Naive thymus-derived CD4-positive, alpha-beta T cell (primary cell): ENCODE measurements around the gene HS2ST1. TPM values are rescaled to one million over a fixed set of nuclear protein-coding genes. Genes with fewer than 3 reads are reported as not detected.

ENCODE experiments used
- ATAC-seq: fragments of 150-1000 bp; cut with Tn5 transposase; 2 replicates; pipeline ENCODE4 v1.10.0; 2021; ENCODE audit warnings: mild to moderate bottlenecking, moderate library complexity
- CTCF ChIA-PET: fragments of 350-600 bp; sonication (Branson Sonifier 250); formaldehyde crosslinking; loops from one replicate; lab custom pipeline; 2021; ENCODE audit warnings: antibody characterized with exemption; lab: Charles Lee
- POLR2A ChIA-PET: fragments of 350-600 bp; sonication (Branson Sonifier 250); formaldehyde crosslinking; loops from one replicate; lab custom pipeline; 2021; ENCODE audit warnings: antibody characterized with exemption, inconsistent platforms; lab: Charles Lee
- DNase-seq, 9 donors: peaks; one replicate each; pipeline versions ENCODE4 v3.0.0 to v3.0.0-alpha.2; 2020 to 2022; ENCODE audit warnings: mixed read lengths in 1 of 9
- H3K27ac ChIP-seq: one replicate; pipeline ENCODE4 v1.7.0; 2013; ENCODE audit warnings: mild to moderate bottlenecking, low read depth, low read length, moderate library complexity
- H3K27me3 ChIP-seq, 2 donors: one replicate each; pipeline ENCODE4 v1.7.0; 2013; ENCODE audit warnings: low read length in 2 of 2, mild to moderate bottlenecking in 2 of 2, moderate library complexity in 2 of 2; ENCODE audit not compliant: control insufficient read depth in 2 of 2, insufficient read depth in 2 of 2
- H3K36me3 ChIP-seq, 3 experiments: 1 replicate in 2 of 3; 2 replicates in 1 of 3; pipeline ENCODE4 v1.7.0; 2013; ENCODE audit warnings: low read length in 3 of 3, mild to moderate bottlenecking in 3 of 3, moderate library complexity in 1 of 3; ENCODE audit not compliant: insufficient read depth in 3 of 3, control insufficient read depth in 2 of 3
- H3K4me1 ChIP-seq, 2 donors: one replicate each; pipeline ENCODE4 v1.7.0; 2013; ENCODE audit warnings: low read length in 2 of 2, mild to moderate bottlenecking in 2 of 2, moderate library complexity in 1 of 2; ENCODE audit not compliant: control insufficient read depth in 2 of 2, insufficient read depth in 2 of 2
- H3K4me3 ChIP-seq: 2 replicates; pipeline ENCODE4 v1.7.0; 2013; ENCODE audit warnings: mild to moderate bottlenecking, low read length
- H3K9me3 ChIP-seq, 3 experiments: 1 replicate in 2 of 3; 2 replicates in 1 of 3; pipeline ENCODE4 v1.7.0; 2013; ENCODE audit warnings: low read length in 3 of 3; ENCODE audit not compliant: control insufficient read depth in 2 of 3
- H3K27ac Mint-ChIP-seq, 9 donors: one replicate each; pipeline ENCODE4 v1.8.0; 2020 to 2022; ENCODE audit warnings: mixed read lengths in 9 of 9, mild to moderate bottlenecking in 8 of 9, moderate library complexity in 5 of 9, inconsistent platforms in 2 of 9
- H3K27me3 Mint-ChIP-seq, 5 donors: one replicate each; pipeline ENCODE4 v1.8.0; 2021 to 2022; ENCODE audit warnings: mixed read lengths in 5 of 5, mild to moderate bottlenecking in 1 of 5
- H3K36me3 Mint-ChIP-seq, 5 donors: one replicate each; pipeline ENCODE4 v1.8.0; 2020 to 2022; ENCODE audit warnings: mixed read lengths in 5 of 5, mild to moderate bottlenecking in 3 of 5, inconsistent platforms in 1 of 5
- H3K4me1 Mint-ChIP-seq, 7 donors: one replicate each; pipeline ENCODE4 v1.8.0; 2020 to 2022; ENCODE audit warnings: mixed read lengths in 7 of 7, mild to moderate bottlenecking in 3 of 7, inconsistent platforms in 1 of 7
- H3K4me3 Mint-ChIP-seq, 10 donors: one replicate each; pipeline ENCODE4 v1.8.0; 2020 to 2022; ENCODE audit warnings: mild to moderate bottlenecking in 10 of 10, mixed read lengths in 10 of 10, moderate library complexity in 6 of 10, inconsistent platforms in 2 of 10
- H3K9me3 Mint-ChIP-seq, 11 donors: one replicate each; pipeline ENCODE4 v1.8.0; 2020 to 2022; ENCODE audit warnings: mixed read lengths in 11 of 11, mild to moderate bottlenecking in 4 of 11, inconsistent platforms in 1 of 11, moderate library complexity in 1 of 11
- intact Hi-C, 2 donors: fragments of 100-400 bp; cut with micrococcal nuclease; formaldehyde crosslinking; loops; one replicate each; pipeline ENCODE4 v1.15.1; 2023
- polyA plus RNA-seq, 2 donors: library from polyadenylated mRNA; unstranded; fragments of 300-500 nt; fragmentation: Illumina TruSeq; gene quantifications; one replicate each; pipeline ENCODE4 v1.2.3, GENCODE V29; 2021
- total RNA-seq, 6 experiments: library from RNA in 5 of 6; stranded (reverse) in 5 of 6; gene quantifications; 1 replicate in 5 of 6; 2 replicates in 1 of 6; pipeline ENCODE4 v1.2.3 and lab custom pipeline; 2021 to 2026

HS2ST1 gene
- total and polyA plus RNA-seq, 7 experiments from 2014 or later = 7.1 to 18.3 (median 10.2) TPM

- intact Hi-C loops = no loop called here
- no peaks in the 10 kb centered on the region for H3K27me3 Mint-ChIP-seq
- H3K4me1 Mint-ChIP-seq = peaks cover 0 to 12% (median 0%) of the 10 kb centered on the region in 7 donors
- Histone ChIP-seq H3K4me3 (no peak overlapping the region), H3K4me1 (no peaks in the 10 kb centered on the region), H3K9me3 (no peaks in the 10 kb centered on the region), H3K27me3 (no peaks in the 10 kb centered on the region), H3K36me3 (no peaks in the 10 kb centered on the region), H3K27ac (no peak overlapping the region)
- peaks cover 5 to 15% (median 9%) of the 10 kb centered on the region in 5 donors for H3K36me3 Mint-ChIP-seq
- no peaks in the 10 kb centered on the region for H3K9me3 Mint-ChIP-seq
- no peak overlapping the region for H3K4me3 Mint-ChIP-seq
- ChIA-PET CTCF (interaction anchor here (1.9 kb wide), 1 partner anchor 11 kb away, joined by 5 read pairs; no protein-coding TSS in a partner anchor), POLR2A (interaction anchor here (0.6 kb wide), 1 partner anchor 11 kb away, joined by 3 read pairs; no protein-coding TSS in a partner anchor)
- ATAC-seq = no peak
- no peak for DNase-seq
- H3K27ac Mint-ChIP-seq = no peak overlapping the region
Measured at GRCh38 chr1:87074001-87074795, 159.8 kb downstream of the HS2ST1 start.

GRCh38 chr1:87077959-87078639, 163.7 kb downstream of the HS2ST1 start:
- Mint-ChIP-seq H3K36me3 (peaks cover 3 to 11% (median 5%) of the 10 kb centered on the region in 5 donors), H3K27ac (no peak overlapping the region), H3K4me1 (peaks cover 0 to 5% (median 4%) of the 10 kb centered on the region in 7 donors), H3K4me3 (no peak overlapping the region), H3K27me3 (no peaks in the 10 kb centered on the region), H3K9me3 (no peaks in the 10 kb centered on the region)
- H3K9me3 ChIP-seq = no peaks in the 10 kb centered on the region
- no peaks in the 10 kb centered on the region for H3K4me1 ChIP-seq
- ChIA-PET CTCF (no interaction called here), POLR2A (no interaction called here)
- H3K36me3 ChIP-seq = no peaks in the 10 kb centered on the region
- DNase-seq (no peak), ATAC-seq (no peak)
- H3K27me3 ChIP-seq = no peaks in the 10 kb centered on the region
- intact Hi-C loops = no loop called here
- no peak overlapping the region for H3K27ac ChIP-seq
- H3K4me3 ChIP-seq = no peak overlapping the region

GRCh38 chr1:87084244-87084836, 169.9 kb downstream of the HS2ST1 start:
- no peaks in the 10 kb centered on the region for H3K9me3 ChIP-seq
- Mint-ChIP-seq H3K27me3 (no peaks in the 10 kb centered on the region), H3K9me3 (no peaks in the 10 kb centered on the region), H3K4me3 (no peak overlapping the region), H3K36me3 (peaks cover 0 to 7% (median 0%) of the 10 kb centered on the region in 5 donors), H3K27ac (no peak overlapping the region), H3K4me1 (peaks cover 0 to 6% (median 4%) of the 10 kb centered on the region in 7 donors)
- H3K4me3 ChIP-seq = no peak overlapping the region
- DNase-seq (peak in 6 of 9 donors; percentile 11 to 59 (median 44)), ATAC-seq (peak; percentile 65)
- H3K36me3 ChIP-seq = no peaks in the 10 kb centered on the region
- H3K27ac ChIP-seq = no peak overlapping the region
- no peaks in the 10 kb centered on the region for H3K27me3 ChIP-seq
- H3K4me1 ChIP-seq = no peaks in the 10 kb centered on the region
- intact Hi-C loops = loop anchor here (1.0 to 10.0 kb wide), 14 partner anchors 40 to 704 kb away; partner anchors contain the start of genes HS2ST1 (in 2 of the 2), SELENOF (in 2 of the 2) and SH3GLB1 (in 1 of the 2)
- ChIA-PET POLR2A (no interaction called here), CTCF (interaction anchor here (0.7 to 4.6 kb wide), 10 partner anchors 9 to 609 kb away, joined by 3 to 44 read pairs (median 4); partner anchors contain the start of gene SH3GLB1)

GRCh38 chr1:87086120-87086519, 171.7 kb downstream of the HS2ST1 start:
- Mint-ChIP-seq H3K27ac (no peak overlapping the region), H3K9me3 (no peaks in the 10 kb centered on the region), H3K4me3 (no peak overlapping the region), H3K4me1 (peaks cover 0 to 11% (median 0%) of the 10 kb centered on the region in 7 donors), H3K36me3 (peaks cover 0 to 11% (median 0%) of the 10 kb centered on the region in 5 donors), H3K27me3 (no peaks in the 10 kb centered on the region)
- Histone ChIP-seq H3K9me3 (no peaks in the 10 kb centered on the region), H3K27me3 (no peaks in the 10 kb centered on the region), H3K4me3 (no peak overlapping the region), H3K27ac (no peak overlapping the region), H3K36me3 (no peaks in the 10 kb centered on the region), H3K4me1 (no peaks in the 10 kb centered on the region)
- intact Hi-C loops = loop anchor here in 1 of 2 donors (10.0 kb wide), 1 partner anchor 381 kb away; the partner anchor contains the start of gene SH3GLB1
- ATAC-seq (no peak), DNase-seq (no peak)
- POLR2A ChIA-PET = no interaction called here
- CTCF ChIA-PET = interaction anchor here (1.3 to 4.6 kb wide), 2 partner anchors 252 to 584 kb away, joined by 4 to 44 read pairs; no protein-coding TSS in a partner anchor

- POLR2A ChIA-PET = no interaction called here
- no peaks in the 10 kb centered on the region for H3K9me3 ChIP-seq
- H3K4me1 Mint-ChIP-seq = peaks cover 0 to 7% (median 0%) of the 10 kb centered on the region in 7 donors
- no peaks in the 10 kb centered on the region for H3K27me3 ChIP-seq
- peaks cover 0 to 25% (median 0%) of the 10 kb centered on the region in 5 donors for H3K36me3 Mint-ChIP-seq
- H3K4me3 Mint-ChIP-seq = no peak overlapping the region
- CTCF ChIA-PET = interaction anchor here (1.0 kb wide), 1 partner anchor 256 kb away, joined by 3 read pairs; no protein-coding TSS in a partner anchor
- no peak for ATAC-seq
- DNase-seq = no peak
- H3K36me3 ChIP-seq = no peaks in the 10 kb centered on the region
- H3K27ac ChIP-seq = no peak overlapping the region
- intact Hi-C loops = loop anchor here in 1 of 2 donors (10.0 kb wide), 1 partner anchor 384 kb away; the partner anchor contains the start of gene SH3GLB1
- no peak overlapping the region for H3K4me3 ChIP-seq
- H3K27ac Mint-ChIP-seq = no peak overlapping the region
- H3K4me1 ChIP-seq = no peaks in the 10 kb centered on the region
- H3K27me3 Mint-ChIP-seq = no peaks in the 10 kb centered on the region
- H3K9me3 Mint-ChIP-seq = no peaks in the 10 kb centered on the region
Measured at GRCh38 chr1:87089070-87089736, 174.8 kb downstream of the HS2ST1 start.

GRCh38 chr1:87089823-87090222, 175.4 kb downstream of the HS2ST1 start:
- Mint-ChIP-seq H3K27me3 (no peaks in the 10 kb centered on the region), H3K4me1 (peaks cover 0 to 7% (median 0%) of the 10 kb centered on the region in 7 donors), H3K4me3 (no peak overlapping the region), H3K36me3 (peaks cover 0 to 25% (median 0%) of the 10 kb centered on the region in 5 donors), H3K27ac (peak overlapping the region in 1 of 9 donors; percentile 28), H3K9me3 (no peaks in the 10 kb centered on the region)
- Histone ChIP-seq H3K27me3 (no peaks in the 10 kb centered on the region), H3K9me3 (no peaks in the 10 kb centered on the region), H3K36me3 (no peaks in the 10 kb centered on the region), H3K4me1 (no peaks in the 10 kb centered on the region), H3K4me3 (no peak overlapping the region), H3K27ac (no peak overlapping the region)
- intact Hi-C loops = loop anchor here in 1 of 2 donors (10.0 kb wide), 1 partner anchor 385 kb away; the partner anchor contains the start of gene SH3GLB1
- no peak for DNase-seq
- ChIA-PET CTCF (no interaction called here), POLR2A (no interaction called here)
- no peak for ATAC-seq
